Hepatocyte (in vitro differentiated cells): ENCODE results near the gene AKIP1. TPM values are rescaled to one million over a fixed set of nuclear protein-coding genes. Genes with fewer than 3 reads are reported as not detected.

Experiments
- DNase-seq: peaks from one replicate; pipeline ENCODE4 v3.0.0-alpha.2; 2016; ENCODE audit warnings: low spot score
- H2AFZ ChIP-seq: fragments of 200-600 bp; sonication (generic); 2 replicates; pipeline ENCODE4 v1.6.0; 2016; ENCODE audit warnings: antibody characterized with exemption, mild to moderate bottlenecking
- H3K27ac ChIP-seq: fragments of 200-600 bp; sonication (generic); 2 replicates; pipeline ENCODE4 v1.5.1; 2016; ENCODE audit warnings: mild to moderate bottlenecking
- H3K27me3 ChIP-seq: fragments of 200-600 bp; sonication (generic); 2 replicates; pipeline ENCODE4 v1.6.1; 2016
- H3K36me3 ChIP-seq: fragments of 200-600 bp; sonication (generic); replicated peaks from 2 replicates; pipeline ENCODE4 v1.5.1; 2016; ENCODE audit warnings: low read depth; ENCODE audit not compliant: insufficient read depth
- H3K4me1 ChIP-seq: fragments of 200-600 bp; sonication (generic); 2 replicates; pipeline ENCODE4 v1.5.1; 2016; ENCODE audit warnings: mild to moderate bottlenecking, moderate library complexity; ENCODE audit not compliant: insufficient read depth
- H3K4me2 ChIP-seq: fragments of 200-600 bp; sonication (generic); 2 replicates; pipeline ENCODE4 v1.6.0; 2016
- H3K4me3 ChIP-seq: fragments of 200-600 bp; sonication (generic); 2 replicates; pipeline ENCODE4 v1.5.1; 2016; ENCODE audit warnings: mild to moderate bottlenecking
- H3K79me2 ChIP-seq: fragments of 200-600 bp; sonication (generic); 2 replicates; pipeline ENCODE4 v1.6.0; 2017; ENCODE audit warnings: mild to moderate bottlenecking
- H3K9me2 ChIP-seq: fragments of 200-600 bp; sonication (generic); replicated peaks from 2 replicates; pipeline ENCODE4 v1.6.0; 2017; ENCODE audit warnings: mild to moderate bottlenecking; ENCODE audit not compliant: insufficient read depth
- H3K9me3 ChIP-seq: fragments of 200-600 bp; sonication (generic); 2 replicates; pipeline ENCODE4 v1.5.1; 2016; ENCODE audit warnings: low read depth, mild to moderate bottlenecking
- H4K20me1 ChIP-seq: fragments of 200-600 bp; sonication (generic); 2 replicates; pipeline ENCODE4 v1.6.0; 2016; ENCODE audit warnings: mild to moderate bottlenecking; ENCODE audit not compliant: insufficient read depth, poor library complexity, severe bottlenecking
- EZH2 ChIP-seq: fragments of 200-600 bp; sonication (generic); IDR thresholded peaks from 2 replicates; pipeline ENCODE4 v1.6.1; 2016; ENCODE audit warnings: antibody characterized with exemption, mild to moderate bottlenecking, borderline replicate concordance
- EZH2phosphoT487 ChIP-seq: fragments of 200-600 bp; sonication (generic); IDR thresholded peaks from one replicate; pipeline ENCODE4 v1.6.1; 2018; ENCODE audit warnings: antibody characterized with exemption, mild to moderate bottlenecking, low read depth, moderate library complexity; ENCODE audit not compliant: unreplicated experiment, severe bottlenecking
- WGBS: methylation state at CpG from one replicate; pipeline ENCODE4 v1.1.6; 2016; ENCODE audit warnings: low lambda C conversion rate; ENCODE audit errors: missing lambda C conversion rate; 5-methylcytosine and 5-hydroxymethylcytosine counted together
- polyA plus RNA-seq: library from polyadenylated mRNA; unstranded; fragments of >200 nt; fragmentation: Nextera tagmentation; extraction: Ambion mirVana; gene quantifications from 2 replicates; pipeline ENCODE4 v1.2.1, GENCODE V29; 2016
- total RNA-seq: library from RNA; depleted of rRNA; stranded (reverse); fragments of >200 nt; gene quantifications from 2 replicates; pipeline ENCODE4 v1.2.3, GENCODE V29; 2014
- TF ChIP-seq, protein P1 (sequence below): fragments of 200-600 bp; sonication (generic); IDR thresholded peaks from 2 replicates; pipeline ENCODE4 v1.5.1; 2016; ENCODE audit warnings: antibody characterized with exemption, mild to moderate bottlenecking; ENCODE audit not compliant: poor library complexity

The AKIP1 gene
- total and polyA plus RNA-seq, 2 experiments from 2014 or later, result 31.3 to 32.2 TPM

- Histone ChIP-seq H3K36me3 (no peaks in the 10 kb centered on the region), H3K4me1 (no peaks in the 10 kb centered on the region), H3K4me2 (no peak overlapping the region), H3K27ac (no peak overlapping the region), H3K9me3 (no peaks in the 10 kb centered on the region), H3K9me2 (no peaks in the 10 kb centered on the region), H3K27me3 (no peaks in the 10 kb centered on the region), H2AFZ (no peak overlapping the region), H3K79me2 (no peaks in the 10 kb centered on the region), H4K20me1 (no peaks in the 10 kb centered on the region), H3K4me3 (no peak overlapping the region)
- DNase-seq, result no peak
- TF ChIP-seq EZH2 (no peak), EZH2phosphoT487 (no peak)
- TF ChIP-seq, protein P1, sequence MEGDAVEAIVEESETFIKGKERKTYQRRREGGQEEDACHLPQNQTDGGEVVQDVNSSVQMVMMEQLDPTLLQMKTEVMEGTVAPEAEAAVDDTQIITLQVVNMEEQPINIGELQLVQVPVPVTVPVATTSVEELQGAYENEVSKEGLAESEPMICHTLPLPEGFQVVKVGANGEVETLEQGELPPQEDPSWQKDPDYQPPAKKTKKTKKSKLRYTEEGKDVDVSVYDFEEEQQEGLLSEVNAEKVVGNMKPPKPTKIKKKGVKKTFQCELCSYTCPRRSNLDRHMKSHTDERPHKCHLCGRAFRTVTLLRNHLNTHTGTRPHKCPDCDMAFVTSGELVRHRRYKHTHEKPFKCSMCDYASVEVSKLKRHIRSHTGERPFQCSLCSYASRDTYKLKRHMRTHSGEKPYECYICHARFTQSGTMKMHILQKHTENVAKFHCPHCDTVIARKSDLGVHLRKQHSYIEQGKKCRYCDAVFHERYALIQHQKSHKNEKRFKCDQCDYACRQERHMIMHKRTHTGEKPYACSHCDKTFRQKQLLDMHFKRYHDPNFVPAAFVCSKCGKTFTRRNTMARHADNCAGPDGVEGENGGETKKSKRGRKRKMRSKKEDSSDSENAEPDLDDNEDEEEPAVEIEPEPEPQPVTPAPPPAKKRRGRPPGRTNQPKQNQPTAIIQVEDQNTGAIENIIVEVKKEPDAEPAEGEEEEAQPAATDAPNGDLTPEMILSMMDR, result no peak
Measured at GRCh38 chr11:8899119-8899753, 11.8 kb upstream of the AKIP1 start.

GRCh38 chr11:8905528-8906165 is 5.3 kb upstream of the AKIP1 start:
- no peak overlapping the region for H3K4me2 ChIP-seq
- no peak overlapping the region for H3K27ac ChIP-seq
- 79% methylated on average over 5 of the region's 5 CpGs for WGBS

GRCh38 chr11:8907116-8907515 is 3.9 kb upstream of the AKIP1 start:
- Histone ChIP-seq H3K4me2 (no peak overlapping the region), H3K27ac (no peak overlapping the region)

More at GRCh38 chr11:8905528-8906165, 5.3 kb upstream of the AKIP1 start:
- H3K9me2 ChIP-seq, result no peaks in the 10 kb centered on the region
- H3K4me3 ChIP-seq, result no peak overlapping the region
- no peaks in the 10 kb centered on the region for H3K9me3 ChIP-seq
- H3K79me2 ChIP-seq, result no peaks in the 10 kb centered on the region
- no peaks in the 10 kb centered on the region for H4K20me1 ChIP-seq
- peaks cover 3% of the 10 kb centered on the region for H3K27me3 ChIP-seq
- no peak overlapping the region for H2AFZ ChIP-seq
- H3K4me1 ChIP-seq, result peaks cover 7% of the 10 kb centered on the region
- TF ChIP-seq EZH2 (no peak), EZH2phosphoT487 (no peak)
- TF ChIP-seq, protein P1, result no peak
- DNase-seq, result no peak
- H3K36me3 ChIP-seq, result no peaks in the 10 kb centered on the region

More at GRCh38 chr11:8907116-8907515, 3.9 kb upstream of the AKIP1 start:
- Histone ChIP-seq H3K9me3 (no peaks in the 10 kb centered on the region), H3K27me3 (peaks cover 3% of the 10 kb centered on the region), H2AFZ (no peak overlapping the region), H3K4me3 (no peak overlapping the region), H3K79me2 (peaks cover 3% of the 10 kb centered on the region), H3K4me1 (peaks cover 9% of the 10 kb centered on the region), H4K20me1 (no peaks in the 10 kb centered on the region), H3K36me3 (no peaks in the 10 kb centered on the region), H3K9me2 (no peaks in the 10 kb centered on the region)
- 89% methylated on average over 1 of the region's 1 CpG for WGBS
- TF ChIP-seq EZH2, result no peak
- no peak for TF ChIP-seq EZH2phosphoT487
- TF ChIP-seq, protein P1, result no peak
- no peak for DNase-seq
